ENCODE data around the gene APBA1. TPM values are rescaled to one million over a fixed set of nuclear protein-coding genes. Genes with fewer than 3 reads are reported as not detected.

Gene APBA1
- total RNA-seq, 6 experiments from 2014 or later, result 17.6 to 25.6 (median 20.7) TPM

GRCh38 chr9:69462394-69462793 lies 209.8 kb downstream of the APBA1 start:
- Mint-ChIP-seq H3K4me1 (ENCODE audit: low read depth) (peaks cover 11% of the 10 kb centered on the region), H3K27me3 (ENCODE audit: insufficient read depth) (no peaks in the 10 kb centered on the region; the same call in none of the 2 replicates), H3K4me3 (no peak overlapping the region), H3K36me3 (ENCODE audit: low read depth) (peaks cover 9% of the 10 kb centered on the region; the same call in 1 of the 2 replicates), H3K9me3 (no peaks in the 10 kb centered on the region), H3K27ac (no peak overlapping the region; the same call in 1 of the 2 replicates)
- DNase-seq, result no peak
- TF ChIP-seq, protein P1, sequence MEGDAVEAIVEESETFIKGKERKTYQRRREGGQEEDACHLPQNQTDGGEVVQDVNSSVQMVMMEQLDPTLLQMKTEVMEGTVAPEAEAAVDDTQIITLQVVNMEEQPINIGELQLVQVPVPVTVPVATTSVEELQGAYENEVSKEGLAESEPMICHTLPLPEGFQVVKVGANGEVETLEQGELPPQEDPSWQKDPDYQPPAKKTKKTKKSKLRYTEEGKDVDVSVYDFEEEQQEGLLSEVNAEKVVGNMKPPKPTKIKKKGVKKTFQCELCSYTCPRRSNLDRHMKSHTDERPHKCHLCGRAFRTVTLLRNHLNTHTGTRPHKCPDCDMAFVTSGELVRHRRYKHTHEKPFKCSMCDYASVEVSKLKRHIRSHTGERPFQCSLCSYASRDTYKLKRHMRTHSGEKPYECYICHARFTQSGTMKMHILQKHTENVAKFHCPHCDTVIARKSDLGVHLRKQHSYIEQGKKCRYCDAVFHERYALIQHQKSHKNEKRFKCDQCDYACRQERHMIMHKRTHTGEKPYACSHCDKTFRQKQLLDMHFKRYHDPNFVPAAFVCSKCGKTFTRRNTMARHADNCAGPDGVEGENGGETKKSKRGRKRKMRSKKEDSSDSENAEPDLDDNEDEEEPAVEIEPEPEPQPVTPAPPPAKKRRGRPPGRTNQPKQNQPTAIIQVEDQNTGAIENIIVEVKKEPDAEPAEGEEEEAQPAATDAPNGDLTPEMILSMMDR (IDR thresholded peaks at IDR 0.05), result no peak

GRCh38 chr9:69461103-69461887 lies 210.9 kb downstream of the APBA1 start:
- H3K4me3 Mint-ChIP-seq, result no peak overlapping the region
- H3K36me3 Mint-ChIP-seq (ENCODE audit: low read depth), result peaks cover 1% of the 10 kb centered on the region; the same call in 1 of the 2 replicates
- no peak overlapping the region for H3K27ac Mint-ChIP-seq
- peaks cover 6% of the 10 kb centered on the region for H3K4me1 Mint-ChIP-seq (ENCODE audit: low read depth)
- H3K27me3 Mint-ChIP-seq (ENCODE audit: insufficient read depth), result no peaks in the 10 kb centered on the region; the same call in none of the 2 replicates
- TF ChIP-seq, protein P1 (IDR thresholded peaks at IDR 0.05), result no peak
- DNase-seq, result no peak
- no peaks in the 10 kb centered on the region for H3K9me3 Mint-ChIP-seq

GRCh38 chr9:69460012-69460411 lies 212.2 kb downstream of the APBA1 start:
- Mint-ChIP-seq H3K27ac (no peak overlapping the region), H3K9me3 (no peaks in the 10 kb centered on the region), H3K4me3 (no peak overlapping the region), H3K27me3 (ENCODE audit: insufficient read depth) (no peaks in the 10 kb centered on the region; the same call in 1 of the 2 replicates), H3K36me3 (ENCODE audit: low read depth) (no peaks in the 10 kb centered on the region), H3K4me1 (ENCODE audit: low read depth) (no peaks in the 10 kb centered on the region)
- TF ChIP-seq, protein P1 (IDR thresholded peaks at IDR 0.05), result no peak
- DNase-seq, result no peak

DNA sequence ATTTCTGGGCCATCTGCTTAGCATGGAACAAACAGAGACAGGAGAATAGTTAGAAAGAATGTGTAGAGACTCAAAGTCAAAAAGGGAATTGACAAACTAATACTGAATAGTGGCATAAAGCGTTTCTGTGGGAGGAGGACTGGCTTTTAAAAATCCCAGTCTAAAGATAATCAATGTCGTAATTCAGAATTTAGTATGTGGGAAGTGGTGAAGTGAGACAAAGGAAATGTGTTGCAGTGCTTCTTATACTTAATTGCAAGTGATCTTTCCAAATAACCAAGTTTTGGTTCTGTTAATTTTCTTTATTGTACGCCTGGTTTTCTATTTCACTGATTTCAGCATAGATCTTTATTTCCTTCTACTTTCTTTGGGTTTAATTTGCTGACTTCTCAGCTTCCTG lies 214.0 kb downstream of the APBA1 start:
- no peaks in the 10 kb centered on the region for H3K27me3 Mint-ChIP-seq (ENCODE audit: insufficient read depth)
- no peaks in the 10 kb centered on the region for H3K36me3 Mint-ChIP-seq (ENCODE audit: low read depth)
- H3K27ac Mint-ChIP-seq, result no peak overlapping the region
- H3K4me1 Mint-ChIP-seq (ENCODE audit: low read depth), result no peaks in the 10 kb centered on the region
- no peaks in the 10 kb centered on the region for H3K9me3 Mint-ChIP-seq
- H3K4me3 Mint-ChIP-seq, result no peak overlapping the region
- TF ChIP-seq, protein P1 (IDR thresholded peaks at IDR 0.05), result no peak
- no peak for DNase-seq

DNA sequence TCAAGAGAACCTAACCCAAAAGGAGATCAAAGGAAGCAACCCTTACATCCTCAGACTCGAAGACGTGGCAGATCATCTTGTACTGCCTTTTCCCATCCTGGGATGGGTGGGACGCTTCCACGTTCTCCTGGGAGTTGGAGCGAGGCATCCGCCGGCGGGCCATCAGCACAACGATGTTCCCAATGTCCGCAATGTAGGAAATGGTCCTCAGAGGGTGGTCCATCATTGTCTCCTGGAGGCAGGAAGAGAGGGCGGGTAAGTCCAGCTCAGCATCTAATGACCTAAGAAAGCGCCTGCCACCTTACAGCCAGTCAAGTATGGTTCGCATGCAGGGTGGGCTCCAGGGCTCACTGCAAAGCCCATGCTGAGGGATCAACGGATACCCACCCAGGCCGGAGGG lies 216.0 kb downstream of the APBA1 start:
- TF ChIP-seq, protein P1 (IDR thresholded peaks at IDR 0.05), result no peak
- H3K27ac Mint-ChIP-seq, result no peak overlapping the region
- no peaks in the 10 kb centered on the region for H3K9me3 Mint-ChIP-seq
- peaks cover 7% of the 10 kb centered on the region; the same call in 1 of the 2 replicates for H3K4me1 Mint-ChIP-seq (ENCODE audit: low read depth)
- DNase-seq, result no peak
- H3K4me3 Mint-ChIP-seq, result no peak overlapping the region
- no peaks in the 10 kb centered on the region for H3K27me3 Mint-ChIP-seq (ENCODE audit: insufficient read depth)
- H3K36me3 Mint-ChIP-seq (ENCODE audit: low read depth), result peaks cover 10% of the 10 kb centered on the region

Measured in HFFc6 (cell line).